ENCODE measurements around the gene P2RY13. TPM values are rescaled to one million over a fixed set of nuclear protein-coding genes. Genes with fewer than 3 reads are reported as not detected.

P2RY13 gene
- 1 to 10 TPM in 2 of 4 donors, under 1 TPM in 1, not detected in 1; 0.63 to 4.8 (median 1.9) TPM for polyA plus RNA-seq
- long read RNA-seq, donor 1: 0 reads
- long read RNA-seq, donor 2, partial matches to known transcripts: 0 of 2 reads
- long read RNA-seq, donor 2, other reads (novel, unspliced or antisense): 0 of 2 reads
- long read RNA-seq, donor 3: 0 reads
- long read RNA-seq, donor 4: 0 reads
- long read RNA-seq, donor 5, partial matches to known transcripts: 0 of 1 reads
- long read RNA-seq, donor 5, other reads (novel, unspliced or antisense): 0 of 1 reads
- long read RNA-seq, donor 6: 0 reads
- long read RNA-seq, donor 7: 0 reads
- long read RNA-seq, donor 8: 0 reads
- long read RNA-seq, donor 9, partial matches to known transcripts: 0 of 1 reads
- long read RNA-seq, donor 9, other reads (novel, unspliced or antisense): 0 of 1 reads
- long read RNA-seq, donor 10: 0 reads

DNA sequence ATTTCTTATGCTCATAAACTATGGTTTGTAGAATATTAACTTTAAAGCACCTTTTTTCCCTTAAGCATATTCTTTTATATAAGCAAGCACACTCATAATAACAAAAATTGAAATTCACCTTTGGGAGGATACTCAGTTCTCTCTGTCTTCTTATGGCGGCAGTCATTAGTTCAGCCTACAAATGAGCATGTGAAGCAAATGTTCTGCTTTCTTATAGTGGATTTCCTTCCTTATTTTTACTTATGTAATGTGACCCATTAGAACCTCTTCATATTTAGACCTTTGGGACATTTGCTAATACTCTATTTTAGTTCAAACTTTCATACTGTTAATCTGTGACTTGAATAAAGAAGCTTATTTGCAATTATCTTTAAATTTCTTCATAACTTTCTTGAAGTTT, at the start of gene P2RY13:
TSS of gene P2RY13 (minus strand) at position 187 of the 400 bp plus-strand sequence. CDS start at position 166, 21 bp downstream.
- Histone ChIP-seq H3K4me3 (ENCODE audit: low read depth in 1 of 3, low read length in 3 of 3) (peak within 1 kb of the TSS in 1 of 3 donors; percentile 9), H3K27ac (ENCODE audit: low read depth in 1 of 3, low read length in 2 of 3) (no peak within 1 kb of the TSS), H3K9me3 (ENCODE audit: control insufficient read depth in 2 of 2, insufficient read depth in 1 of 2, low read depth in 1 of 2, low read length in 1 of 2) (no peaks in the 10 kb centered on the region), H3K27me3 (ENCODE audit: control insufficient read depth in 3 of 3, insufficient read depth in 3 of 3, low read length in 3 of 3) (no peaks in the 10 kb centered on the region), H3K36me3 (ENCODE audit: control insufficient read depth in 3 of 3, insufficient read depth in 2 of 3, low read depth in 1 of 3, low read length in 3 of 3) (no peaks in the 10 kb centered on the region), H3K4me1 (ENCODE audit: control insufficient read depth in 3 of 3, insufficient read depth in 2 of 3, low read depth in 1 of 3, low read length in 2 of 3) (no peaks in the 10 kb centered on the region)
- 84 to 97% (median 96%) methylated on average over 1 of the region's 1 CpG for WGBS, 3 donors
- FAIRE-seq (peak; percentile 67), DNase-seq (no peak)

DNA sequence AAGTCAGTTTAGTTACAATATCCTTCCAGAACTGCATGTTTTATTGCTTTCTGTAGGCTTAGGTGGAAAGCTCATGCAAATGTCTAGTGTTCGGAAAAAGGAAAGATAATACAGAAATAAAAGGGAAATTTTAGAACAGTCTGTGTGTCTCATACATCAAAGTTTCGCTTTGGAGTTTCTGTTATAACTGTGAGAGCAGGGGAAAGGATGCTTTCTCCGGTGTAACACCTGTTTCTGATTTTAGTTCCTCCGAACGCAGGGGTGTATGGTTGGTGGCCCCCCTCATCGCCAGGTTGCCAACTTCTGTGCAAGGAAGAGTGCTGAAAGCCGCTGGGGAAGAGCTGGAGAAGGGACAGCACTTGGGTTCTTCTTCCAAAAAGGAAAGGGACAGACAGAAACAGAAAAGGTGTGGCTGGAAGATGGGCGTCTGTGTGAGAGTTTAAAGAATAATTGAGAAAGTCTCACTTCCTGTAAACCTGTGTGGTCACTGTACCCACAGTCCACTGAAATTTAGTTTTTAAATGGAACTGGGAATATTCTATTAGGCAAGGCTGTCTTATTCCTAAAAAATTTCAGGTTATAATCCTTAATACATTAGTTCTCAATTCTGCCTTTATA, 48.5 kb upstream of the P2RY13 start:
- peaks cover 0 to 8% (median 0%) of the 10 kb centered on the region in 3 donors for H3K4me1 ChIP-seq (ENCODE audit: control insufficient read depth in 3 of 3, insufficient read depth in 2 of 3, low read depth in 1 of 3, low read length in 2 of 3)
- H3K36me3 ChIP-seq (ENCODE audit: control insufficient read depth in 3 of 3, insufficient read depth in 2 of 3, low read depth in 1 of 3, low read length in 3 of 3): no peaks in the 10 kb centered on the region
- no peak overlapping the region for H3K27ac ChIP-seq (ENCODE audit: low read depth in 1 of 3, low read length in 2 of 3)
- H3K27me3 ChIP-seq (ENCODE audit: control insufficient read depth in 3 of 3, insufficient read depth in 3 of 3, low read length in 3 of 3): no peaks in the 10 kb centered on the region
- WGBS, 3 donors: 85 to 91% (median 87%) methylated on average over 8 of the region's 8 CpGs
- no peak for DNase-seq
- H3K4me3 ChIP-seq (ENCODE audit: low read depth in 1 of 3, low read length in 3 of 3): no peak overlapping the region
- no peak for FAIRE-seq
- no peaks in the 10 kb centered on the region for H3K9me3 ChIP-seq (ENCODE audit: control insufficient read depth in 2 of 2, insufficient read depth in 1 of 2, low read depth in 1 of 2, low read length in 1 of 2)

DNA sequence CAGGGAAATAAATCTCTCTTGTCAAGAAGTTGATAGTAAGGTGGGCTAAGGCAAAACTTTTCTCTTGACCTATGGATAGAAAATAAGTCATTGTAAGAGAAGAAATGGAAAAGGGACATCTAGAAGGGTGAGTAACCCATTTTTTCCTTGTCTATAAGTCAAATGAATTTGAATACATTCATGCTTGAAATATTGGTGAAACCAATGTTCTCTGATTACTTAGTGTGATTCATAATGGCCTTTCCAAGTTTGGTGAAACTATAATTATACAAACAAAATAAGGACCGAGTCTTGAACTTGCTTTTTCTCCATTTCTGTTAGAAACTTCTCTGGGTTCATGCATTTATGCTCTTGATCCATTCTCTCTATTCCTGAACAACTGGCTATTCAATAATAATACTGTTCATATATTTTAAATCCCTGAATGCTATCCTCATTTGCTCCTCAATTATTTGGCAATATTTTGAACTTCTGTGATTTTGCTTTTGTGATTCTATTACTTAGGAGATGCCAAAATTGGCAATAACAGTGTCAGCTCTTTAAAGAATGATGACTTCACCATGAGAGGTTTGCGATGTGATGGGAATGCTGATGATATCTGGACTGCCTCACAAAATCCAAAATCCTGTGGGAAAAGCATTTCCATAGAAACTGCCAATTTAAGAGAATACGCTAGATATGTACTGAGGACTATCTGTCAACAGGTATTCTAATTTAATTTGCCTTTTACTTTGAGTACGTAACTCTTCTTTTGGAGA, 42.9 kb upstream of the P2RY13 start:
- FAIRE-seq (no peak), DNase-seq (no peak)
- peaks cover 0 to 2% (median 0%) of the 10 kb centered on the region in 3 donors for H3K36me3 ChIP-seq (ENCODE audit: control insufficient read depth in 3 of 3, insufficient read depth in 2 of 3, low read depth in 1 of 3, low read length in 3 of 3)
- no peaks in the 10 kb centered on the region for H3K9me3 ChIP-seq (ENCODE audit: control insufficient read depth in 2 of 2, insufficient read depth in 1 of 2, low read depth in 1 of 2, low read length in 1 of 2)
- H3K4me3 ChIP-seq (ENCODE audit: low read depth in 1 of 3, low read length in 3 of 3): no peak overlapping the region
- WGBS, 3 donors: 80 to 95% (median 92%) methylated on average over 4 of the region's 4 CpGs
- no peak overlapping the region for H3K27ac ChIP-seq (ENCODE audit: low read depth in 1 of 3, low read length in 2 of 3)
- no peaks in the 10 kb centered on the region for H3K27me3 ChIP-seq (ENCODE audit: control insufficient read depth in 3 of 3, insufficient read depth in 3 of 3, low read length in 3 of 3)
- H3K4me1 ChIP-seq (ENCODE audit: control insufficient read depth in 3 of 3, insufficient read depth in 2 of 3, low read depth in 1 of 3, low read length in 2 of 3): no peaks in the 10 kb centered on the region

DNA sequence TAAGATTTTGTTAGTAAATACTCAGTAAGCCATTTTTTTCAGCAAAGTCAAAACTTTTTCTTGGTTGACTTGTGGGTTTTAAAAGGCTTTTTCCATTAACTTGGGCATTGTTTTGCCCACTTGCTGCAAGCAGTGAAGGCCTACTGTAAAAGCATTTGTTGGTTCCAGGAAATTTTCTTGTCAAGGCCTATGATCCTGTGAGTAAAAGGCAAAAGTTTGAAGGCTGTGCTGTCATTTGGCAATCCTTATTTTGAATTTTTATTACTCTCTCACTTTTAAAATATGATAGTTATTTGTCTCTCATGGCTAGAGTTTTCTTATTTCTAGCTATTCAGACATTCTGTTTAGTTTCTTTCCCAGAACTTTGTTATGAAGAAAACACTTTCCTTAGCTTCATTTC, 42.2 kb upstream of the P2RY13 start:
- H3K4me3 ChIP-seq (ENCODE audit: low read depth in 1 of 3, low read length in 3 of 3): no peak overlapping the region
- no peaks in the 10 kb centered on the region for H3K4me1 ChIP-seq (ENCODE audit: control insufficient read depth in 3 of 3, insufficient read depth in 2 of 3, low read depth in 1 of 3, low read length in 2 of 3)
- FAIRE-seq: no peak
- peaks cover 0 to 2% (median 0%) of the 10 kb centered on the region in 3 donors for H3K36me3 ChIP-seq (ENCODE audit: control insufficient read depth in 3 of 3, insufficient read depth in 2 of 3, low read depth in 1 of 3, low read length in 3 of 3)
- no peaks in the 10 kb centered on the region for H3K27me3 ChIP-seq (ENCODE audit: control insufficient read depth in 3 of 3, insufficient read depth in 3 of 3, low read length in 3 of 3)
- H3K9me3 ChIP-seq (ENCODE audit: control insufficient read depth in 2 of 2, insufficient read depth in 1 of 2, low read depth in 1 of 2, low read length in 1 of 2): no peaks in the 10 kb centered on the region
- no peak for DNase-seq
- H3K27ac ChIP-seq (ENCODE audit: low read depth in 1 of 3, low read length in 2 of 3): no peak overlapping the region

DNA sequence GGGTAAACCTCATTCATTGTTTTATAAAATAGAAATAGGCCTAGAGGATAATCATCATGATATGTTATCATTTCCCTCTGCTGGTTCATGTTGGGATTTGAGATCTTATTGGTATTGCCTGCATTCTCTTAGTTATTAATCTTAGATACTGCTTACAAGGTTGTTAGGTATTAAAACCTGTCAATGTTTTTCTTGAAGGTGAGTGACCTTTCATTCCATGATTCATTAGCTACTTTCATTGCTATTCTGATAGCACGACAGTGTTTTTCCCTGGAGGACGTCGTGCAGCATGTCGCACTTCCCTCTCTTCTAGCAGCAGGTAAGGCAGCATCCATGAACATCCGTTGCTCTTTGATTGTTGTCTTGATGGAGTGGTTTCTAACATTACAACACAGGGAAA, 38.1 kb upstream of the P2RY13 start:
- H3K36me3 ChIP-seq (ENCODE audit: control insufficient read depth in 3 of 3, insufficient read depth in 2 of 3, low read depth in 1 of 3, low read length in 3 of 3): peaks cover 0 to 2% (median 0%) of the 10 kb centered on the region in 3 donors
- no peaks in the 10 kb centered on the region for H3K4me1 ChIP-seq (ENCODE audit: control insufficient read depth in 3 of 3, insufficient read depth in 2 of 3, low read depth in 1 of 3, low read length in 2 of 3)
- no peak for FAIRE-seq
- DNase-seq: peak in 1 of 2 donors; percentile 31
- H3K27ac ChIP-seq (ENCODE audit: low read depth in 1 of 3, low read length in 2 of 3): no peak overlapping the region
- H3K9me3 ChIP-seq (ENCODE audit: control insufficient read depth in 2 of 2, insufficient read depth in 1 of 2, low read depth in 1 of 2, low read length in 1 of 2): no peaks in the 10 kb centered on the region
- H3K4me3 ChIP-seq (ENCODE audit: low read depth in 1 of 3, low read length in 3 of 3): no peak overlapping the region
- 54 to 68% (median 55%) methylated on average over 5 of the region's 5 CpGs for WGBS, 3 donors
- H3K27me3 ChIP-seq (ENCODE audit: control insufficient read depth in 3 of 3, insufficient read depth in 3 of 3, low read length in 3 of 3): no peaks in the 10 kb centered on the region

DNA sequence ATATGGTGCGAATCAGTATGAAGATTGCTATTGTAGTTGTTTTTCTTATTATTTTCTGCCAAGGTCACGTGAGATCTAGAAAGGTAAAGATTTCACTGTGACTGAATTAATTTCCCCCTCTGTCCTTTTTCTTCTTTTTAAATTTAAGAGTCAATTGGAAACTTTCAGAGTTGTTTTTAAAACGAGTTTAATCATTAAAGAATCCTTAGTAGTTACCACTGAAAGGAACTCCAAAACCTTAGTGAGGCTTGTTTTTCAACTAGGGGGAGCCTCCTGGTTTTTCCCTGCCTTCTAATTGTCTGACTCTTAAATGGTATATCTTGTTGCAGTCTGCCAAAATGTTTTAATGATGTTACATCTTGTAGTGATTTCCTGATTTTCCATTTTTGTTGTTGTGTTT, 37.6 kb upstream of the P2RY13 start:
- Histone ChIP-seq H3K36me3 (ENCODE audit: control insufficient read depth in 3 of 3, insufficient read depth in 2 of 3, low read depth in 1 of 3, low read length in 3 of 3) (peaks cover 0 to 2% (median 0%) of the 10 kb centered on the region in 3 donors), H3K9me3 (ENCODE audit: control insufficient read depth in 2 of 2, insufficient read depth in 1 of 2, low read depth in 1 of 2, low read length in 1 of 2) (no peaks in the 10 kb centered on the region), H3K4me1 (ENCODE audit: control insufficient read depth in 3 of 3, insufficient read depth in 2 of 3, low read depth in 1 of 3, low read length in 2 of 3) (no peaks in the 10 kb centered on the region), H3K27me3 (ENCODE audit: control insufficient read depth in 3 of 3, insufficient read depth in 3 of 3, low read length in 3 of 3) (no peaks in the 10 kb centered on the region), H3K4me3 (ENCODE audit: low read depth in 1 of 3, low read length in 3 of 3) (no peak overlapping the region), H3K27ac (ENCODE audit: low read depth in 1 of 3, low read length in 2 of 3) (no peak overlapping the region)
- 70 to 83% (median 80%) methylated on average over 3 of the region's 3 CpGs for WGBS, 3 donors
- no peak for DNase-seq
- no peak for FAIRE-seq

DNA sequence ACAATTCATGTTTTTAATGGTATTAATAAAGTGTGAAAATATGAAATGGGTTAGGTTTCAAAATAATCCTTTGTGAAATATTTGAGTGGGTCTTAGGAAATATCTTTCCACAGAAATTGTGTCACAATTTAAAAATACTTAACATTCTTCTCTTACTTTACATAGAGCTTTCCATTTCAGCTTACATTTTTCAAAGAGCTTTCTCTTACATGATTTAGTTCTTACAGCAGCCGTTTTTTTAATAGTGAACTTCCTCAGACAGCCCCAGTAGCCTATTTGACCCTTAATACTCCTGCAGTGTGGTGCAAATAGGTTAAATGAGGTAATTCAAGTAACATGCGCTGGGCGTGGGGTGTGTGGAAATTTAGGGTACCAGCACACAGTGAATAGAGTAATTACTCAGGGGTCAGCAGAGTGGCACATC, 33.4 kb upstream of the P2RY13 start:
- Histone ChIP-seq H3K4me3 (ENCODE audit: low read depth in 1 of 3, low read length in 3 of 3) (no peak overlapping the region), H3K27ac (ENCODE audit: low read depth in 1 of 3, low read length in 2 of 3) (no peak overlapping the region), H3K36me3 (ENCODE audit: control insufficient read depth in 3 of 3, insufficient read depth in 2 of 3, low read depth in 1 of 3, low read length in 3 of 3) (no peaks in the 10 kb centered on the region), H3K27me3 (ENCODE audit: control insufficient read depth in 3 of 3, insufficient read depth in 3 of 3, low read length in 3 of 3) (no peaks in the 10 kb centered on the region), H3K9me3 (ENCODE audit: control insufficient read depth in 2 of 2, insufficient read depth in 1 of 2, low read depth in 1 of 2, low read length in 1 of 2) (no peaks in the 10 kb centered on the region), H3K4me1 (ENCODE audit: control insufficient read depth in 3 of 3, insufficient read depth in 2 of 3, low read depth in 1 of 3, low read length in 2 of 3) (no peaks in the 10 kb centered on the region)
- no peak for DNase-seq
- 74 to 86% (median 75%) methylated on average over 3 of the region's 3 CpGs for WGBS, 3 donors
- FAIRE-seq: no peak

DNA sequence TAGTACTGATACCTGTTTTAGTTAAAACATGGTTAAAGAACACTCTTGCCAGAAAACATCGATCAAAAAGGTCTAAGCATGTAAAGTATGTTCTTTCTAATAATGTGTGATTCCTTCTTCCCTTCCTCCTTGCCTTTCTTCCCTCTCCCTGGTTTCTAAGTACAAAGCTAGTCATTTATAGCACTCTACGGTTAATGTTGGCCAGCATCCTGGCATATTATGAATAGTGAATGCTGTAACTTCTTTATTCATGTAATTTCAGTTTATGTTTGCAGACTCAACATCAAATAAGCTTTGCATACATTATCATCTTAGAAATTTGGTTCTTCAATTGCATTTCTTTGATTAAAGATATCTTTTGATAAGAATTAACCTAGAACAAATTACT, 28.1 kb upstream of the P2RY13 start:
- Histone ChIP-seq H3K9me3 (ENCODE audit: control insufficient read depth in 2 of 2, insufficient read depth in 1 of 2, low read depth in 1 of 2, low read length in 1 of 2) (no peaks in the 10 kb centered on the region), H3K27me3 (ENCODE audit: control insufficient read depth in 3 of 3, insufficient read depth in 3 of 3, low read length in 3 of 3) (no peaks in the 10 kb centered on the region), H3K27ac (ENCODE audit: low read depth in 1 of 3, low read length in 2 of 3) (no peak overlapping the region), H3K4me1 (ENCODE audit: control insufficient read depth in 3 of 3, insufficient read depth in 2 of 3, low read depth in 1 of 3, low read length in 2 of 3) (no peaks in the 10 kb centered on the region), H3K36me3 (ENCODE audit: control insufficient read depth in 3 of 3, insufficient read depth in 2 of 3, low read depth in 1 of 3, low read length in 3 of 3) (peaks cover 0 to 3% (median 0%) of the 10 kb centered on the region in 3 donors), H3K4me3 (ENCODE audit: low read depth in 1 of 3, low read length in 3 of 3) (no peak overlapping the region)
- no peak for DNase-seq
- WGBS, 3 donors: 64 to 66% (median 66%) methylated on average over 2 of the region's 2 CpGs
- no peak for FAIRE-seq

All from small intestine (tissue), 16 donors.